AG10803 (cell line): ENCODE measurements around the gene C19orf12.

ENCODE experiments used
- DNase-seq: peaks from one replicate; pipeline ENCODE4 v3.0.0; 2010; ENCODE audit warnings: low read depth
- H3K4me3 ChIP-seq: 2 replicates; pipeline ENCODE4 v1.5.1; 2011; ENCODE audit warnings: mild to moderate bottlenecking, low read length, control low read depth
- TF ChIP-seq, protein P1 (sequence below): conservative IDR thresholded peaks from 2 replicates; pipeline ENCODE4 v1.5.1; 2011; ENCODE audit warnings: mild to moderate bottlenecking, low read length, control low read depth, inconsistent platforms

C19orf12 gene

DNA sequence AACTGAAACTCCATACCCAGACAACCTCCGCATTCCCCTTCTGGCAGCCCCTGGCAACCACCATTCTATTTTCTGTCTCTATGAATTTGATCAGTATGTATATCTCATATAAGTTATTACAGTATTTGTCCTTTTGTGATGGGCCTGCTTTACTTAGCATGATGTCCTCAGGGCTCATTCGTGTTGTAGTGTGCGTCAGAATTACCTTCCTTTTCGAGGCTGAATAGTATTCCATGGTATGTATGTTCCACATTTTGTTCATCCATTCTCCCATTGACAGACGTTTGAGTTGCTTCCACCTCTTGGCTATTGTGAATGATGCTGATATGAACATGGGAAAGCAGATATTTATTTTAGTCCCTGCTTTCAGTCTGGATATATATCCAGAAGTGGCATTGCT lies 44.8 kb downstream of the C19orf12 start:
- H3K4me3 ChIP-seq = no peak overlapping the region
- TF ChIP-seq, protein P1, sequence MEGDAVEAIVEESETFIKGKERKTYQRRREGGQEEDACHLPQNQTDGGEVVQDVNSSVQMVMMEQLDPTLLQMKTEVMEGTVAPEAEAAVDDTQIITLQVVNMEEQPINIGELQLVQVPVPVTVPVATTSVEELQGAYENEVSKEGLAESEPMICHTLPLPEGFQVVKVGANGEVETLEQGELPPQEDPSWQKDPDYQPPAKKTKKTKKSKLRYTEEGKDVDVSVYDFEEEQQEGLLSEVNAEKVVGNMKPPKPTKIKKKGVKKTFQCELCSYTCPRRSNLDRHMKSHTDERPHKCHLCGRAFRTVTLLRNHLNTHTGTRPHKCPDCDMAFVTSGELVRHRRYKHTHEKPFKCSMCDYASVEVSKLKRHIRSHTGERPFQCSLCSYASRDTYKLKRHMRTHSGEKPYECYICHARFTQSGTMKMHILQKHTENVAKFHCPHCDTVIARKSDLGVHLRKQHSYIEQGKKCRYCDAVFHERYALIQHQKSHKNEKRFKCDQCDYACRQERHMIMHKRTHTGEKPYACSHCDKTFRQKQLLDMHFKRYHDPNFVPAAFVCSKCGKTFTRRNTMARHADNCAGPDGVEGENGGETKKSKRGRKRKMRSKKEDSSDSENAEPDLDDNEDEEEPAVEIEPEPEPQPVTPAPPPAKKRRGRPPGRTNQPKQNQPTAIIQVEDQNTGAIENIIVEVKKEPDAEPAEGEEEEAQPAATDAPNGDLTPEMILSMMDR = no peak
- DNase-seq = no peak

DNA sequence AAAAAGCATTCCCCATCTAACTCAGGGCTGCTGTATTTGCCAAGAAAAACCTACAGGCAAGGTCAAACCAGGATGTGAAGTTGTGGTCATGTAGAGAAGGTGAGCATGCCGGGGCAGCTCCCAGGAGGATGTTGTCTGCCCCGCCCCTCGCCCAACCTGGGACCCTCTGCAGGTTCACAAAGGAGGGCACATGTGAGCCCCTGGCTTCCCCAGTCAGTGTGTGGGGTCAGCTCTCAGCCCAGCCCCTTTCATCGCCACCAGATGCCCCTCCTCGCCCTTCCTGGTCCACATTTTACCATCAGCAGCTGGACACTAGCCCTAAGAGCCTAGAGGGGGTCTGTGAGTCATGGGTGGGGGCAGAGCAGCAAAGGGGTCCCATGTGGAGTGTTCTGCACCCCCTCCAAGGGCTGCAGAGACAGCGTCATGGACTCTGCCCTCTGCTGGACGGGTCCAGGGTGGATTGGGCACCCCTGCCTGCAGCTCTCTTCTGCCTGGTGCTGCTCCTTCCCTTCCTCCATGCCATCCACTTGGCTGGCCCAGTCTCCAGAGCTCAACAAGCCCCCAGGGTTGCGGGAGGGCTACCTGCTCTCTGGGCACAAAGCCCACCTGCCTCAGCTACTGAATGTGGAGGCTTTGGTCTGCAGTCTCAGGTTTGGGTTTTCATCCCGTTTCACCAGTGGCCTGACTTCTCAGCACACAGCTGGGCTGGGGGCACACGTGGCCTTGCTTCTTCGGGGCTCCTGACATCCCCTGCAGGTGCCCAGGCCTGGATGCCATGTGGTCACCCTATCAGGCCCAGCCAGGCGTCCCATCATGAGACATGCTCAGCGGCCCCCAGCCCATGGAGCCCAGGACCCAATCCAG lies 46.1 kb downstream of the C19orf12 start:
- TF ChIP-seq, protein P1 = peak; percentile 33
- H3K4me3 ChIP-seq = no peak overlapping the region
- DNase-seq = no peak

DNA sequence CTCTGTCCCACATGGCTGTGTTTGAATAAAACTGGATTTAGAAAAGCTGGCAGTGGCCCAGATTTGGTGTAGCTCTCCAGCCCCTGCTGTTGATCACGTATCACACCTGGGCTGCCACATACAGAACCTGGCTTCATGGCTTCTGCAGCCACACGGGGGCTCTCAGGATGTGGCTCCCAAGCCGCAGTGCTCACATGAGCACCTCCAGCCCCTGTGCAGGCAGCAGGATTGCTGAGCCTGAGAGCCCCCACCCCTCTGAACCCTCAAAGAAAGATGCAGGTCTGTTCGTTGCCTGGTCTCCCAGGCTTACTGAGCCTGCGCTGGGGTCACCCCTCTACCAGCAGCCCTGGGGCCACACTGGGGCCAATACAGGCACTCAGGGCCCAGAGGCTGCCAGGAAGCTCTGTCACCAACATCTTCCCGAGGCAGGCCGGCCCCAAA lies 47.1 kb downstream of the C19orf12 start:
- no peak overlapping the region for H3K4me3 ChIP-seq
- TF ChIP-seq, protein P1 = no peak
- DNase-seq = no peak

DNA sequence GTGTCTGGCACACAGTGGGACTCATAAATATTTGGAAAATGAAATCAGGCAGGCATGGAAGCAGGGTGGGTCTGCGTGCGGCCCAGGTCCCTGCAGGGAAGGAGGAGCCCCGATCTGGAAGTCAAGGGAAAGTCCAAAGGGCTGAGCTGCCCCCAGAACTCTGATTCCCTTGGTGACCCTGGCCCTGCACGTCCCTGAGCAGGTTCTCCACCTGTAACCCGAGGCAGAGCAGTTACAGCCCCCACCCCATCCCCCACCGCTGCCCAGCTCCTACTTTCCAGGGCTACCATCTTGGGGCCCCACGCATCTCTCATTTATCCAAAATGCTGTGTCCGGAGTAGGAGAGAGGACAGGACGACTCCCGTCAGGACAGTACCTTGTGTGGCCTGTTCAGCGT lies 47.7 kb downstream of the C19orf12 start:
- no peak for DNase-seq
- TF ChIP-seq, protein P1 = no peak
- H3K4me3 ChIP-seq = peak overlapping the region; percentile 85

DNA sequence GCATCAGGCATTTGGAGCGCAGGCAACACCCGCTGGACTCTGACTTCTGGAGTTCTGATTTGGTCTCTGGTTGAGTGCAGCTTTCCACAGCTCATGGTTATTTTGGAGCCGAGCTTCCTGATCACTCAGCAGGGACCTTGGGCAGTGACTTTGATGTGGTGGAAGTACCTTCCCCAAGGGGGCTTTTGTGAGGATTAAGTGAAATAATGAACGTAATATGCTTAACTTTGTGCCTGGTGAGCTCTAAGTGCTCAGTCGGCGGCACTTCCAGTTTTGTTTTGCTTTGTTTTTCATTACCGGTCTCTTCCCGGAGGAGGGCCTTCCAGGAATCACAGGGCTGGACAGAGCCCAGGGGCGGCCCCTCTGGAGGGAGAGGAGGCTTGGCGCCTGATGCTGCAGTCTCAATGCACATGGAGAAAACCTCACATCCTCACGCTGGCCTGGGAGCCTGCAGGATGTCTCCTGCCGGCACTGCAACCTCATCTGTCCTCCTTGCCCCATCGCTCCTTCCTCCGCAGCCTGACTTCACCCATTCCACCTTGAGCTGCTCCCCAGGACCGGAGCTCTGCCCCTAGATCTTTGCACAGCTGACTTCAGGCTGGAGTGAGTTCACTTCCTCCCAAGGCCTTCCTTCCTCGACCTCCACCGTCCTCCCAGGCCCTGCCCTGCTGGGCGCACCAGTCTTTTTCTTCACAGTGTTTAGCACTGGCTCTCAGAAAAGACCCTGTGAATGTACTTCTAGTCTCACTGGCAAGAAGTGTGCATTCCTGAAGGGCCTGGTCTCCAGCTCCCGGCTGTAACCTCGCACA lies 48.3 kb downstream of the C19orf12 start:
- H3K4me3 ChIP-seq = peak overlapping the region; percentile 85
- peak; percentile 72 for DNase-seq
- TF ChIP-seq, protein P1 = 0 out of 2 replicates have a peak, but pooled peaks have one; percentile 5

DNA sequence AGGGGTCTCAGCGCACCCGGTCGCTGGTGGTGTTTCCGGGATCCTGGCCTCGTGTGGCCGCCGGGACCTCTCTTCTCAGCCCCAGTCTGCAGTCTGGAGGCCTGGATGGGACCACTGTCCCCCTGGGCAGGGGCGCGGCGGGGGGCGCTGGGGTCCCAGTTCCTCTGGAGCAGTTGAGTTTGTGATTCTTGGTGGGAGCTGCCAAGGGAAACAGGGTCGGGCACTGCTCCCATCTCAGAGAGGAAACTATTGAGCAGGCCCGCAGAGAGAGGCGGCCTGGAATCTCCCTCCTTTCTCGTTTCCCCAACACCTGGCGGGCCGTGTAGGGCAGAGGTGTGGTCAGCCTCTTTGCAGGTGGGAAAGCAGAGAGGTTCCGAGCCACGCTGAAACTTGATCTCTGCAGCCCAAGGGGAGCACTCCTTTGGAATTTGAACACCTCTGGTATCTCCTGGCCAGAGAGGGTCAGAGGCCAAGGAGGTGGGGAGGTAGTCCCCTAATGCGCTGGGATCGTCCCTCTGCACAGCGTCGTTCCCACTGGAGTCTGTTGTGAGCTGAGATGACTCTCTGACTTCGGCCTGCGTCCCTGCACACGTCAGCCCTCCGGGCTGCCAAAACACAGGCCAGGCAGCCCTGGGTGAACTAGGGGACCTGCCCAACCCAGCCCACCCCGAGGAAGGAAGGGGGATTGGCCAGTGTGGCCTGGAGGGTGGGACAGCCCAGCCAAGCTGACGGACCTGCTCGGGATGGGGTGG lies 49.1 kb downstream of the C19orf12 start:
- peak overlapping the region; percentile 85 for H3K4me3 ChIP-seq
- peak; percentile 69 for DNase-seq
- TF ChIP-seq, protein P1 = no peak
